Activated CD4-positive, alpha-beta T cell treated with anti-CD3 and anti-CD28 coated beads, Interleukin-2, amount 50 U/mL, for 16 hours (primary cell): ENCODE measurements around the gene GPATCH4.
"Not testable (repeated sequence)": the region's sequence is repeated elsewhere in the genome, so short reads cannot be mapped to it uniquely, and the experiment has no call there.

Experiments used
- DNase-seq: peaks from one replicate; pipeline ENCODE4 v3.0.0-alpha.2; 2020

GPATCH4 gene

GRCh38 chr1:156626079-156626438 is 24.8 kb upstream of the GPATCH4 start:
- no peak for DNase-seq

DNA sequence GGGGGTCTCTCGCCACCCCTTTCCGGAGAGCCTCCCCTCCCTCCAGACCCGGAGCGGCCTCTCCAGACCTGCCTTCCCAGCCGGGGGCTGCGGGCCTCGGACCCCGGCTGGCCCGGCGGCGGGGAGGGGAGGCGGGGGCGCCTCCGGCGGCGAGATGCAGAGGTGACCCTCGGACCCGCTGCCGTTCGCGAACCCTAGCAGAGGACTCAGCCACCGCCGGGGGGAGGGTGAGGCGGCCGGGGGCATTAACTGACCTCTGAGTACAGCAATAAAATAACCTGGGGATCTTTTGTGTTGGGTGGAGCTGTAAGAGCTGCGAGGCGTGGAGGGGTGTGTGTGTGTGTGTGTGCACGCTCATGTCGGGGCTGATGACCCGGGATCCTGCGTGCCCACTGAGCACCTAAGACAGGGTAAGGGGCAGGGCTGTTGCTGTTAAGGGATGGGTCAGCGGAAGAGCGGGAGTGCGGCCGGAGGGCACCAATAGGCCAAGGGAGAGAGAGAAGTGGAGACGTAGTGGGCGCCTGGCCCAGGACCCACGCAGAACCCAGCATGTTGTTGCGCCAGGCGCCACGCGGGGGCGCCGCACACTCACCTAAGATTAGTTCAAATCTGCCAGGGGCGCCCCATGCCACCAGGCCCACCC is 24.3 kb upstream of the GPATCH4 start:
- DNase-seq: peak; percentile 41

DNA sequence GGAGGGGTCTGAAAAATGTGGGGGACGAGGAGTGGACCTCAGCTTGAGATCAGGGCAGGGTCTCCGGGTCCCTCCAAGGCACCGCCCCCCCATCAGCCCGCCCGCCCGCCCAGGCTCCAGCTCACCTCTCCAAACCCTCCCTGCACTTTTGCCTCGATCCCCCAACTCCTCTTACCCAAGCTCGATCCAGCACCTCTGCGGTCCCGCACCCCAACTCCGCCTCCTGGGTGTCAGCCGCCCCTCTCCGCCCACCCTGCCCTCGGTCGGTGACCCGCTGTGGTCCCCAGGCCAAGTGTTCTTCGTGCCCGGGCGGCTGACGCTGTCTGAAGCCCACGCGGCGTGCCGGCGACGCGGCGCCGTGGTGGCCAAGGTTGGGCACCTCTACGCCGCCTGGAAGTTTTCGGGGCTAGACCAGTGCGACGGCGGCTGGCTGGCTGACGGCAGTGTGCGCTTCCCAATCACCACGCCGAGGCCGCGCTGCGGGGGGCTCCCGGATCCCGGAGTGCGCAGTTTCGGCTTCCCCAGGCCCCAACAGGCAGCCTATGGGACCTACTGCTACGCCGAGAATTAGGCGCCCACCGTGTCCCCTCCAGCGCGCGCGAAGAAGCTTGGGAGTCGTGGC is 23.6 kb upstream of the GPATCH4 start:
- DNase-seq: no peak

DNA sequence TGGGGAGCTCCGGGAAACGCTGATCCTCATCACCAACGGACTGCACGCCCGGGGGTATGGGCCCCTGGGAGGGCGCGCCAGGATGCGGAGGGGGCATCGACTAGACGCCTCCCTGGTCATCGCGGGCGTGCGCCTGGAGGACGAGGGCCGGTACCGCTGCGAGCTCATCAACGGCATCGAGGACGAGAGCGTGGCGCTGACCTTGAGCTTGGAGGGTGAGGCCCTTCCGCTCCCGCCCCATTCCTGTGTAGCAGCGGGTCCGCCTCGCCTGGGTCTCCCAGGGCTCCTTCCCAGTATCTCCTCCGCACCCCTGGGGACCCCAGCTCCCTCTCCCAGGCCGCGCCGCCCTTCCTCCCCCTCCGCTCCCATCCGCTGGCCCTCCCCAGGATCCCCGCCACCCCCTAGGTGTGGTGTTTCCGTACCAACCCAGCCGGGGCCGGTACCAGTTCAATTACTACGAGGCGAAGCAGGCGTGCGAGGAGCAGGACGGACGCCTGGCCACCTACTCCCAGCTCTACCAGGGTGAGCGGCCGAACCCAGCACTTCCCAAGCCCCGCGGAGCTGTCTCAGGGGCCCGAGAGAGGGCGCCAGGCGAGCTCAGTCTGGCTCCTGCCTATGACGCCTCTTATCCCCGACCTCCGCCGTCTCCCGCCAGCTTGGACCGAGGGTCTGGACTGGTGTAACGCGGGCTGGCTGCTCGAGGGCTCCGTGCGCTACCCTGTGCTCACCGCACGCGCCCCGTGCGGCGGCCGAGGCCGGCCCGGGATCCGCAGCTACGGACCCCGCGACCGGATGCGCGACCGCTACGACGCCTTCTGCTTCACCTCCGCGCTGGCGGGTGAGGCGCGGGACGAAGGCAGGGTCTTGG is 22.9 kb upstream of the GPATCH4 start:
- DNase-seq: peak; percentile 39

DNA sequence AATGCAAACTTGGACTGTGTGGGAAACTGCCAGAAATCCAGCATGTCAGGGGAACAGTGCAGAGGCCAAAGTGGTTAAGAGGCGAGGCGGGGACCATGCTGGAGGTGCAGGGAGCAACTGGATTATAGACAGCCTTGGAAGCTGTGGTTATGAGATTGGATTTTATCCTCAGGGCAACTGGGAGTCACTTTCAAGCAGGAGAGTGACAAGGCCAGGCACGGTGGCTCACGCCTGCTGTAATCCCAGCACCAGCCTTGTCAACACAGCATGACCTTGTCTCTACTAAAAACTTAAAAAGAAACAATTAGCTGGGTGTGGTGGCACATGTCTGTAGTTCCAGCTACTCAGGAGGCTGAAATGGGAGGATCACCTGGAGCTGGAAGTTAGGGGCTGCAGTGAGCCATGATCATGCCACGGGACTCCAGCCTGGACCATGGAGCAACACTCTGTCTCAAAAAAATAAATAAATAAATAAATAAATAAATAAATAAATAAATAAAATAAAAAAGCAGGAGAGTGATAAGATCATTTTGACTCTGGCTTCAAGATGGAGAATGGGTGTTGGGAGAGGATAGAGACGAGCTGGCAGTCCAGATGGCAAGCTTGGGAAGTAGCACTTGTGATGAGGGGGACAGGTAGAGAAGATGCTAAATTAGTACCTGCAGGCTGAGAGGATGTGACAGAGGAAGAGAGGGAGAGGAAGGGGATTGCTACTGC is 21.5 kb upstream of the GPATCH4 start:
- DNase-seq: no peak

- no peak for DNase-seq
Observed at GRCh38 chr1:156619582-156619955, 18.3 kb upstream of the GPATCH4 start.

- DNase-seq: no peak
Observed at GRCh38 chr1:156618853-156619581, 17.7 kb upstream of the GPATCH4 start, which contains the start of gene HAPLN2. Gene HAPLN2, plus strand, starts transcription at chr1:156619415. Its CDS starts 4,076 bp downstream, at chr1:156623491.

- DNase-seq: no peak
Observed at GRCh38 chr1:156616463-156616862, 15.2 kb upstream of the GPATCH4 start.

GRCh38 chr1:156615946-156616345 is 14.7 kb upstream of the GPATCH4 start:
- no peak for DNase-seq

DNA sequence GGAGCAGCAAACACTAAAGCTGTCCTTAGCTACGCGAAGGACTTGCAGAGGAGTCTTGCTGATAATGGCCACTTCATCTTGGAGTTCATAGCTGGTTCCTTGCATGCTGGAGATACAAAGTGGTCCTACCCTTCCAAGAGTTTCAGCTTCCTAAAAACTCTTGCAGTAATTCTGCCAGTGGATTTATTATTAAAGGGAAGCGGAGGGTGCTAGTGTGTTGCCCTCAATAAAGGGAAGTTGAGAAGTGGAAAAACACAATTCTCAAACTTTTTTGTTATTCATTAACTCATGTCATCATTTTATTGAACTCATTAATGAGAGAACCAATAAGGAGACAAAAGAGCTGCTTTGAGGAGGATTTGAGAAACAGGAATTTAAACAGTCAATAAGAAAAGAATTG is 11.4 kb upstream of the GPATCH4 start:
- DNase-seq: no peak

DNA sequence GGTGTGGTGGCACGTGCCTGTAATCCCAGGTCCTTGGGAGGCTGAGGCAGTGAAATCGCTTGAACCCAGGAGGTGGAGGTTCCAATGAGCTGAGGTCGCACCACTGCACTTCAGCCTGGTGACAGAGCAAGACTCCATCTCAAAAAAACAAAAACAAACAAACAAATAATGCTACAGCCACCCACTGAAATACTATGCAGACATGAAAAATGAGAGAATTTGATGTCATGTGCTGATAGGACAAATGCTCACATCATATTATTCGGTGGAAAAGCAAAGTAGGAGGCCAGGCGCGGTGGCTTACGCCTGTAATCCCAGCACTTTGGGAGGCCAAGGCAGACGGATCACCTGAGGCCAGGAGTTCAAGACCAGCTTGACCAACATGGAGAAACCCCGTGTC is 8.8 kb upstream of the GPATCH4 start:
- DNase-seq: not testable (repeated sequence)

DNA sequence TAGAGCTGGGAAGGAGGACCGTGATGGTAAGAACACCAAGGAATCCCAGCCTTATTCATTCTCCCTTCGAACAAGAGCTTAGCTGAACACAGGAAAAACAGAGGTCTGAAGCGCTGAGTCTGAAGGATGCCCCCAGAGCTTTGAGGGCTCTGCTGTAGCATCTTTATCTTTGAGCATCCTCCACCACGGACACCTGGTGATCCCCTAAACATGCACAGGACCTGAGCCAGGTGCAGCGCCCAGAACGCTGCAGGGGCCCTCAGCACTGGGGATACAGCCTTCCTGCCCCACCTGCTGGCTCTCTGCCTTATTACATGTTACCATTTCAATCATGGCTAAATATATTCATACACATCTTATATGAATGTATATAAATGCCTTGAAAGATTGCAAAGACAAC is 7.7 kb upstream of the GPATCH4 start:
- peak; percentile 51 for DNase-seq

- DNase-seq: peak; percentile 78
Observed at GRCh38 chr1:156608036-156608674, 6.9 kb upstream of the GPATCH4 start.

DNA sequence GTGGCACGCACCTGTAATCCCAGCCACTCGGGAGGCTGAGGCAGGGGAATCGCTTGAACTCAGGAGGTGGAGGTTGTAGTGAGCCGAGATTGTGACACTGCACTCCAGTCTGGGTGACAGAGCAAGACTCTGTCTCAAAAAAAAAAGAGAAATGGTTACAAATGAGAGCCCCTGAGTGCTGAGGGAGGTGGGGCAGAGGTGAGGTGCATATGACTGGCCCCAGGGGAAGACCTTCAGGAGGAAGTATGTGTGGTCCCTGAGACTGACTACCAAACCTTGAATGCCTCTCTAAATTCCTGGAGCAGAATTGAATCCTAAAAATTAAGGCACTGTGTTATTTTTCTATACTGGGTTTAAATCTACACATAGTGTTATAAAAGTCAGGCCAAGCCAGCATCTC is 6.1 kb upstream of the GPATCH4 start:
- DNase-seq: not testable (repeated sequence)

- peak; percentile 36 for DNase-seq
Observed at GRCh38 chr1:156602557-156602993, 1.3 kb upstream of the GPATCH4 start.

DNA sequence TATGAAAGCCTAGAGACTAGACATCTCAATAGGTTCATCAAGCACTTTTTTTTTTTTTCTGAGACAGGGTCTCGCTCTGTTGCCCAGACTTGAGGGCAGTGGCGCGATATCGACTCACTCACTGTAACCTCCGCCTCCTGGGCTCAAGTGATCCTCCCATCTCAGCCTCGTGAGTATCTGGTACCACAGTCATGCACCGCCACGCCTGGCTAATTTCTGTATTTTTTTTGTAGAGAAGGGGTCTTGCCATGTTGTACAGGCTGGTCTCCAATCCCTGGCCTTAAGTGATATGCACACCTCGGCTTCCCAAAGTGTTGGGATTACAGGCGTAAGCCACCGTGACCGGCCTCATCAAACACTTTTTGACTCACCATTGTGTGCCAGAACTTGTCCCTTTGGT is 613 bp upstream of the GPATCH4 start:
- no peak for DNase-seq

DNA sequence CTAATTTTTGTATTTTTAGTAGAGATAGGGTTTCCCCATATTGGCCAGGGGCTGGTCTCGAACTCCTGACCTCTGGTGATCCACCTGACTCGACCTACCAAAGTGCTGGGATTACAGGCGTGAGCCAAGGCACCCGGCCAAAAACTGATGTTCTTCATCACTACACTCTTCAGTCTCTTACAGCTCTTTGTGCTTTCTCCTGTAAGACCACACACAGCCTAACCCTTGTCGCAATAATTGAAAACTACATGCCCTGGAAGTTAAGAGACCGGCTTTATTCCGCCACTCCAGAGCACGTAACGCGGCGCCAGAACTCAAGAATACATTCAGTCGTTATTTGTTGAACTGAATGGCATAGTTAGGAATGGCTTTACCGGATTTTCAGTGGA is 552 bp downstream of the GPATCH4 start:
- no peak for DNase-seq

GRCh38 chr1:156599811-156600210 is 1.5 kb downstream of the GPATCH4 start:
- peak; percentile 58 for DNase-seq

DNA sequence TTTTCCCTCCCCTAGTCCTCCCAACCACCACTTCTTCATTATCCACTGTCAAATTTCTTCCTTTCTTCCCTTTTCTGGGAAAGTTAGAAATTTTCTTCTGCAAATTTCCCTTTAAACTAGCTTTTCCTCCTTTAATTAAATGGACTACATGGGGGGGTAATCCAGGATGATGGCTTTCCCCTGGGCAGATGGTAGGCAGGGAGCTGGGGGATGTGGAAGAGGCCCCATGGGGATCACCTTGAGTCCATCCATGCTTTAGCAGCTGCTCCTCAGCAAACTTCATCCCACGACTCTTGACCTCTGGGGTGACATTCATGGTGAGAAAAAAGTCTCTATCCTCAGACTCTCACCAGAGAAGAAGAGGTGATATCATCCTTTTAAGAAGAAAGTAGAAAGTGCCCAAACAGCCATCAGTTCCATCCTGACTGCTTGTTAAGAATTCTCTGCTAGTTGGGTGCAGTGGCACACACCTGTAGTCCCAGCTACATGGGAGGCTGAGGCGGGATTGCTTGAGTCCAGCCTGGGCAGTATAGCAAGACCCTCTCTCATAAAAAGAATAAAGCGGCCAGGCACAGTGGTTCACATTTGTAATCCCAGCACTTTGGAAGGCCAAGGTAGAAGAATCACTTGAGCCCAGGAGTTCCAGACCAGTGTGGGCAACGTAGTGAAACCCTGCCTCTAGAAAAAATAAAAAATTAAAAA is 2.4 kb downstream of the GPATCH4 start:
- no peak for DNase-seq

GRCh38 chr1:156598125-156598524 is 3.2 kb downstream of the GPATCH4 start:
- DNase-seq: no peak

GRCh38 chr1:156596426-156596825 is 4.9 kb downstream of the GPATCH4 start:
- DNase-seq: no peak
